ENCODE data around the gene VPS13D. TPM values are rescaled to one million over a fixed set of nuclear protein-coding genes. Genes with fewer than 3 reads are reported as not detected.

The VPS13D gene
- total and polyA plus RNA-seq, 10 donors = 10.1 to 108 (median 86.3) TPM

DNA sequence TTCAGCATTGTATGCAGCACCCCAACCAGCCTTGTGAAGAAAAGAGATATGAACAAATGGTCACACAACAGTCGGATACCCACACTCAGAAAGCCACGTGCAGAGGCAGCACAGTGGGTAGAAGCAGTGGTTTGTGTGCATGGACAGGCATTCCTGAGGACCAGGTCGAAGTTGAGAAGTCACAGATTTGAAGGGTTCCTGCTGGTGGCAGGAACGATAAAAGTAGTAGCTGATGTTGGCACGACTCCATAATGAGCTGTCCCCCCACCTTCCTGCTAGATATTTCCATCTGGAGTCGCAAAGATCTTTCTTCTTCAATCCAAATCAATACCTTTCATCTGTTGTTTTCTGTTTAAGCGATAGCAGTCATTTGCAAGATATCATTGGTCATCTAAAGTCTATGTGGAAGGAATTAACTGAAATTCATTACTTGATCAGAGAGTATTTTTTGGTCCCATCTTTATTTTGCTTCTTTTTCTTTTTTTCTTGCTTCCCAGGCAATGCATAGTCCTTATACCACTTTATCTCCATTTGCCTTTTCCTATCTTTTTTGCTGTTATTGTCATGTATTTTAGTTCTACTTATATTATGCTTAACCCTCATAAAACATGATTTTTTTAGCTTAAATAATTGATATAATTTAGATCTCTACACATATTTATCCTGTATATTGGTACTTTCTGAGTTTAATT is 211.7 kb downstream of the VPS13D start:
- WGBS, 5 donors = 80 to 89% (median 81%) methylated on average over 7 of the region's 7 CpGs
- DNase-seq = no peak
- intact Hi-C loops (cut with DNase I; ENCODE audit: low total_unique reads) = no loop called here
- H3K4me1 ChIP-seq = peaks cover 12 to 43% (median 19%) of the 10 kb centered on the region in 6 donors
- no peaks in the 10 kb centered on the region for H3K9me3 ChIP-seq
- no peak for TF ChIP-seq POLR2A (IDR thresholded peaks at IDR 0.05)
- TF ChIP-seq CTCF (IDR thresholded peaks at IDR 0.05 in 8 of 11, conservative IDR thresholded peaks at IDR 0.05 in 3 of 11) = no peak
- TF ChIP-seq POLR2AphosphoS5 (IDR thresholded peaks at IDR 0.05) = no peak
- H3K27me3 ChIP-seq (replicated peaks in 1 of 7) = no peaks in the 10 kb centered on the region
- H3K4me3 ChIP-seq = no peak overlapping the region
- H3K27ac ChIP-seq = no peak overlapping the region
- H3K36me3 ChIP-seq = peaks cover 0 to 61% (median 3%) of the 10 kb centered on the region in 6 donors

DNA sequence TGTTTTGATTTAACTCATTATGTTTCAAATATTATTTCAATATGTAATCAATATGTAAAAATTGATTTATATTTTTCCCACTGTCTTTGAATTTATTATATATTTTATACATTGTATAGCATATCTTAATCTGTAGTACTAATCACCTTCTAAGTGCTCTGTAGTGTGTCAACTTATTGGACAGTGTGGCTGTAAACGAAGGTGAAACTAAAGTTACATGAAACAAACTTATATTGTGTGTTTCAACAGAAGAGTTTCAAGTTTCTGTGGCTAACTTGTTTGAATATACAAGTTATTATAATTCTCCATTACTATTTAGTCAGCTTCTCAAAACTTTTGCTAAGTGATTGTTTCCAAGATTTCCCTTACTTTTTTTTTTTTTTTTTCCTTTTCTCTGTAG is 212.4 kb downstream of the VPS13D start:
- 83 to 91% (median 88%) methylated on average over 1 of the region's 1 CpG for WGBS, 5 donors
- Histone ChIP-seq H3K4me1 (peaks cover 12 to 37% (median 18%) of the 10 kb centered on the region in 6 donors), H3K4me3 (no peak overlapping the region), H3K27me3 (replicated peaks in 1 of 7) (no peaks in the 10 kb centered on the region), H3K36me3 (peaks cover 0 to 61% (median 3%) of the 10 kb centered on the region in 6 donors), H3K9me3 (no peaks in the 10 kb centered on the region), H3K27ac (no peak overlapping the region)
- intact Hi-C loops (cut with DNase I; ENCODE audit: low total_unique reads) = no loop called here
- TF ChIP-seq POLR2AphosphoS5 (IDR thresholded peaks at IDR 0.05) (no peak), CTCF (IDR thresholded peaks at IDR 0.05 in 8 of 11, conservative IDR thresholded peaks at IDR 0.05 in 3 of 11) (no peak), POLR2A (IDR thresholded peaks at IDR 0.05) (no peak)
- DNase-seq = no peak

GRCh38 chr1:12443151-12443550 is 213.3 kb downstream of the VPS13D start:
- no peak for DNase-seq
- Histone ChIP-seq H3K4me1 (peaks cover 9 to 36% (median 21%) of the 10 kb centered on the region in 6 donors), H3K4me3 (no peak overlapping the region), H3K9me3 (no peaks in the 10 kb centered on the region), H3K36me3 (peaks cover 0 to 60% (median 3%) of the 10 kb centered on the region in 6 donors), H3K27me3 (replicated peaks in 1 of 7) (no peaks in the 10 kb centered on the region), H3K27ac (no peak overlapping the region)
- TF ChIP-seq CTCF (IDR thresholded peaks at IDR 0.05 in 8 of 11, conservative IDR thresholded peaks at IDR 0.05 in 3 of 11) (no peak), POLR2AphosphoS5 (IDR thresholded peaks at IDR 0.05) (no peak), POLR2A (IDR thresholded peaks at IDR 0.05) (no peak)
- intact Hi-C loops (cut with DNase I; ENCODE audit: low total_unique reads) = no loop called here

GRCh38 chr1:12444329-12444841 is 214.6 kb downstream of the VPS13D start:
- H3K9me3 ChIP-seq = no peaks in the 10 kb centered on the region
- TF ChIP-seq POLR2AphosphoS5 (IDR thresholded peaks at IDR 0.05) = no peak
- TF ChIP-seq CTCF (IDR thresholded peaks at IDR 0.05 in 8 of 11, conservative IDR thresholded peaks at IDR 0.05 in 3 of 11) = no peak
- no peak for TF ChIP-seq POLR2A (IDR thresholded peaks at IDR 0.05)
- 93 to 96% (median 96%) methylated on average over 4 of the region's 4 CpGs for WGBS, 5 donors
- H3K4me3 ChIP-seq = no peak overlapping the region
- H3K4me1 ChIP-seq = peaks cover 11 to 36% (median 22%) of the 10 kb centered on the region in 6 donors
- H3K36me3 ChIP-seq = peaks cover 0 to 47% (median 3%) of the 10 kb centered on the region in 6 donors
- no peak for DNase-seq
- intact Hi-C loops (cut with DNase I; ENCODE audit: low total_unique reads) = no loop called here
- H3K27me3 ChIP-seq (replicated peaks in 1 of 7) = no peaks in the 10 kb centered on the region
- H3K27ac ChIP-seq = no peak overlapping the region
